PC-9 (cell line): Measurements from ENCODE around the gene UGDH. TPM values are rescaled to one million over a fixed set of nuclear protein-coding genes. Genes with fewer than 3 reads are reported as not detected.

Experiments used
- BruUV-seq: library from RNA; stranded (reverse); fragments of 400-500 nt; replicated peaks from 2 replicates; lab custom pipeline; 2021; lab: Mats Ljungman, UMichigan
- CTCF ChIA-PET: fragments of 300-600 bp; sonication (Branson Sonifier 250); formaldehyde crosslinking; loops from one replicate; lab custom pipeline; 2022; ENCODE audit warnings: antibody characterized with exemption; lab: Charles Lee
- POLR2A ChIA-PET: fragments of 300-600 bp; sonication (Branson Sonifier 250); formaldehyde crosslinking; loops from one replicate; lab custom pipeline; 2022; ENCODE audit warnings: antibody characterized with exemption; ENCODE audit not compliant: unreplicated experiment; lab: Charles Lee
- DNase-seq, 2 experiments: peaks; one replicate each; pipeline versions ENCODE4 v3.0.0 to v3.0.0-alpha.2; 2015 to 2022; ENCODE audit warnings: mixed read lengths in 1 of 2
- H2AFZ ChIP-seq: fragments of 200-600 bp; sonication (generic); 2 replicates; pipeline ENCODE4 v1.8.1; 2017; ENCODE audit warnings: antibody characterized with exemption
- H3F3A ChIP-seq: fragments of 200-600 bp; sonication (generic); 2 replicates; pipeline ENCODE4 v1.8.1; 2017; ENCODE audit warnings: antibody characterized with exemption, mild to moderate bottlenecking, low read depth; ENCODE audit not compliant: insufficient read depth
- H3K27ac ChIP-seq: fragments of 200-600 bp; sonication (generic); 2 replicates; pipeline ENCODE4 v1.6.1; 2016; ENCODE audit warnings: mixed run types
- H3K27me3 ChIP-seq: fragments of 200-600 bp; sonication (generic); 2 replicates; pipeline ENCODE4 v1.6.1; 2016; ENCODE audit warnings: low read depth, mixed run types; ENCODE audit not compliant: insufficient read depth
- H3K36me3 ChIP-seq: fragments of 200-600 bp; sonication (generic); 2 replicates; pipeline ENCODE4 v1.6.1; 2016; ENCODE audit warnings: low read depth, mixed run types
- H3K4me1 ChIP-seq: fragments of 200-600 bp; sonication (generic); replicated peaks from 2 replicates; pipeline ENCODE4 v1.6.1; 2016; ENCODE audit warnings: mixed run types; ENCODE audit not compliant: insufficient read depth
- H3K4me2 ChIP-seq: fragments of 200-600 bp; sonication (generic); 2 replicates; pipeline ENCODE4 v1.6.1; 2017; ENCODE audit warnings: mixed run types
- H3K4me3 ChIP-seq: fragments of 200-600 bp; sonication (generic); 2 replicates; pipeline ENCODE4 v1.6.1; 2016; ENCODE audit warnings: mixed run types
- H3K79me2 ChIP-seq: fragments of 200-600 bp; sonication (generic); 2 replicates; pipeline ENCODE4 v1.6.1; 2017; ENCODE audit warnings: low read depth, mixed run types
- H3K9me2 ChIP-seq: fragments of 200-600 bp; sonication (generic); 2 replicates; pipeline ENCODE4 v1.8.1; 2017; ENCODE audit warnings: mild to moderate bottlenecking; ENCODE audit not compliant: insufficient read depth
- H3K9me3 ChIP-seq: fragments of 200-600 bp; sonication (generic); 2 replicates; pipeline ENCODE4 v1.8.1; 2016; ENCODE audit warnings: low read depth; ENCODE audit not compliant: insufficient read depth
- H4K20me1 ChIP-seq: fragments of 200-600 bp; sonication (generic); 2 replicates; pipeline ENCODE4 v1.8.1; 2017; ENCODE audit not compliant: insufficient read depth
- EZH2 ChIP-seq: fragments of 200-600 bp; sonication (generic); IDR thresholded peaks from 2 replicates; pipeline ENCODE4 v1.8.0; 2017; ENCODE audit warnings: antibody characterized with exemption, low read depth
- intact Hi-C: fragments of 100-400 bp; cut with micrococcal nuclease; formaldehyde crosslinking; loops from one replicate; pipeline ENCODE4 v1.10.0; 2022; ENCODE audit not compliant: unreplicated experiment
- total RNA-seq: library from RNA; stranded (reverse); gene quantifications from 2 replicates; pipeline ENCODE4 v1.2.3, GENCODE V29; 2021
- TF ChIP-seq, protein P1 (sequence below): fragments of 200-600 bp; sonication (generic); conservative IDR thresholded peaks from 2 replicates; pipeline ENCODE4 v1.6.1; 2017; ENCODE audit warnings: mixed run types, antibody characterized with exemption, mild to moderate bottlenecking, moderate library complexity

The UGDH gene
- total RNA-seq, 1 experiment from 2014 or later = 98.5 TPM

DNA sequence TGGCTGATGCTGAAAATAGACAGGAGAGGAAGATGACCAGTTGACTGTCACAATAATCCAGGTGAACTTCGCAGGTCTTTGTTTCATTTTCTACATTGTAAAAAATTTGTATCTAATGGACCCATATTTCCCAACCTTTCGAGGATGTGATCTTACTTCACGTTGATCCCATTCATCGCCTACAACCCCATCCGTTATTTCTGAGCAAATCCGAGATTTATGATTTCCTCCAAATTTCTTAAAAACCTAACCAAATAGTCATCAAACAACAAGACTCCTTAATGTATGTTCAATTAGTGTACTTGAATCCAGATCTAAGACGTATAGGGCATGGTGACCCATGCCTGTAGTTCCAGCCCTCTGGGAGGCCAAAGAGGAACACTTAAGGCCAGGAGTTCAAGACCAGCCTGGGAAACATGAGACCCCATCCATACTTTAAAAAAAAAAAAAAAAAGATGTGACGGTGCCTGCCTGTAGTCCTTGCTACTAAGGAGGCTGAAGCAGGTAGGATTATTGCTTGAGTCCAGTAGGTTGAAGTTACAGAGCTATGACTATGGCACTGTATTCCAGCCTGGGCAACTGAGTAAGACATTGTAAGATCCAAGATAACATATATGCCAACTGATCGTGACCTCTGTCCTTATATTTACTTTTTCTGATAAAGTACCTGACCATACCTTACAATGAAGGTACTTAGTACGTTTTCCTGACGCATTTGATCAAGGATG lies 74.2 kb downstream of the UGDH start:
- no peaks in the 10 kb centered on the region for H3K9me2 ChIP-seq
- peaks cover 85% of the 10 kb centered on the region for H4K20me1 ChIP-seq
- BruUV-seq = no TSS peak
- H2AFZ ChIP-seq = no peak overlapping the region
- H3K27me3 ChIP-seq = no peaks in the 10 kb centered on the region
- H3K9me3 ChIP-seq = no peaks in the 10 kb centered on the region
- DNase-seq = no peak
- no peak overlapping the region for H3K27ac ChIP-seq
- no peak overlapping the region for H3K4me3 ChIP-seq
- peaks cover 41% of the 10 kb centered on the region for H3K79me2 ChIP-seq
- ChIA-PET CTCF (no interaction called here), POLR2A (interaction anchor here (0.7 kb wide), 1 partner anchor 381 kb away, joined by 4 read pairs; no protein-coding TSS in a partner anchor)
- TF ChIP-seq, protein P1, sequence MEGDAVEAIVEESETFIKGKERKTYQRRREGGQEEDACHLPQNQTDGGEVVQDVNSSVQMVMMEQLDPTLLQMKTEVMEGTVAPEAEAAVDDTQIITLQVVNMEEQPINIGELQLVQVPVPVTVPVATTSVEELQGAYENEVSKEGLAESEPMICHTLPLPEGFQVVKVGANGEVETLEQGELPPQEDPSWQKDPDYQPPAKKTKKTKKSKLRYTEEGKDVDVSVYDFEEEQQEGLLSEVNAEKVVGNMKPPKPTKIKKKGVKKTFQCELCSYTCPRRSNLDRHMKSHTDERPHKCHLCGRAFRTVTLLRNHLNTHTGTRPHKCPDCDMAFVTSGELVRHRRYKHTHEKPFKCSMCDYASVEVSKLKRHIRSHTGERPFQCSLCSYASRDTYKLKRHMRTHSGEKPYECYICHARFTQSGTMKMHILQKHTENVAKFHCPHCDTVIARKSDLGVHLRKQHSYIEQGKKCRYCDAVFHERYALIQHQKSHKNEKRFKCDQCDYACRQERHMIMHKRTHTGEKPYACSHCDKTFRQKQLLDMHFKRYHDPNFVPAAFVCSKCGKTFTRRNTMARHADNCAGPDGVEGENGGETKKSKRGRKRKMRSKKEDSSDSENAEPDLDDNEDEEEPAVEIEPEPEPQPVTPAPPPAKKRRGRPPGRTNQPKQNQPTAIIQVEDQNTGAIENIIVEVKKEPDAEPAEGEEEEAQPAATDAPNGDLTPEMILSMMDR = no peak
- no peak for TF ChIP-seq EZH2
- H3K36me3 ChIP-seq = peaks cover 72% of the 10 kb centered on the region
- no peak overlapping the region for H3K4me2 ChIP-seq
- intact Hi-C loops = loop anchor here (10.0 kb wide), 1 partner anchor 578 kb away; no protein-coding TSS in a partner anchor
- H3F3A ChIP-seq = peaks cover 99% of the 10 kb centered on the region
- peaks cover 13% of the 10 kb centered on the region for H3K4me1 ChIP-seq

DNA sequence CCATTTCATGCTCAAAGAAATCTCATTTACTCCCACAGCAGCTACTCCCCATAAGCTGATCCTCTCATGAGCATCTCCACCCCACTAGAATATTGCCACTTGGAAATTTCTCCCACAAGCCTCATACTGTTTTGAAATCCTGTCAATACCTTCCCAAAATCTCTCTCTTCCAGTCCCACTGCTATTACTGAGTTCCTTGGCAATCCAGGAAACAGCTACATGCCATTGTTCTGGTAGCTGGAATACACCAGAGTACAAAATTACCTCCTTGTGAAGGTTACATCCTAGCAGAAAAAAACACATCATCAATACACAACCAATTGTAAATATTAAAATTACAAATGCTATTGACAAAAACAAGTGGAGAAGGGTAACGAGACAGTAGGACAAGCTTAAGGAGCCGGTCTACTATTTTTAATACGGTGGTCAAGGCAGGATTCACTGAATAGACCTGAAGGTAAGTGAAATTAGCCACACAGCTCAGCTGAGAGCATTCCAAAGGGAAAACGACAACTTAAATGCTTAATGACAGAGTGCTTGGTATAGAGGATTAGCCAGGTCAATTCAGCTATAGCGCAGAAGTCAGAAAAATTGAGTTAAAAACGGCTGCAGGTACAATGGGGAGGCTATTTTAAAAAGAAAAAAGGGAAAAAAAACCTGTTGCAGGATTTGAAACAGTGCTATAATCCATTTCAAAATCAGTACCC lies 74.9 kb downstream of the UGDH start:
- ChIA-PET CTCF (no interaction called here), POLR2A (interaction anchor here (0.7 to 0.8 kb wide), 4 partner anchors 15 to 382 kb away, joined by 3 to 8 read pairs (median 4); no protein-coding TSS in a partner anchor)
- no peak for DNase-seq
- H3K27me3 ChIP-seq = no peaks in the 10 kb centered on the region
- no peak overlapping the region for H3K4me3 ChIP-seq
- H3K4me2 ChIP-seq = no peak overlapping the region
- no peak overlapping the region for H3K27ac ChIP-seq
- no peaks in the 10 kb centered on the region for H3K9me2 ChIP-seq
- BruUV-seq = no TSS peak
- no peak for TF ChIP-seq EZH2
- TF ChIP-seq, protein P1 = no peak
- no peaks in the 10 kb centered on the region for H3K9me3 ChIP-seq
- peaks cover 64% of the 10 kb centered on the region for H3K36me3 ChIP-seq
- H3K4me1 ChIP-seq = peaks cover 9% of the 10 kb centered on the region
- intact Hi-C loops = loop anchor here (10.0 kb wide), 1 partner anchor 578 kb away; no protein-coding TSS in a partner anchor
- peaks cover 34% of the 10 kb centered on the region for H3K79me2 ChIP-seq
- H3F3A ChIP-seq = peaks cover 95% of the 10 kb centered on the region
- no peak overlapping the region for H2AFZ ChIP-seq
- H4K20me1 ChIP-seq = peaks cover 79% of the 10 kb centered on the region

- Histone ChIP-seq H3K36me3 (peaks cover 56% of the 10 kb centered on the region), H3K9me2 (no peaks in the 10 kb centered on the region), H3K4me1 (peaks cover 2% of the 10 kb centered on the region), H3K9me3 (no peaks in the 10 kb centered on the region), H2AFZ (no peak overlapping the region), H3K27ac (no peak overlapping the region), H3K79me2 (peaks cover 26% of the 10 kb centered on the region), H3K4me3 (no peak overlapping the region), H3K27me3 (no peaks in the 10 kb centered on the region), H3K4me2 (no peak overlapping the region), H3F3A (peaks cover 87% of the 10 kb centered on the region), H4K20me1 (peaks cover 71% of the 10 kb centered on the region)
- ChIA-PET CTCF (no interaction called here), POLR2A (interaction anchor here (0.7 to 0.8 kb wide), 3 partner anchors 15 to 103 kb away, joined by 3 to 8 read pairs (median 5); no protein-coding TSS in a partner anchor)
- BruUV-seq = no TSS peak
- intact Hi-C loops = loop anchor here (10.0 kb wide), 1 partner anchor 577 kb away; no protein-coding TSS in a partner anchor
- TF ChIP-seq EZH2 = no peak
- DNase-seq = no peak
Measured at GRCh38 chr4:39451423-39452023, 75.7 kb downstream of the UGDH start.
